Measurements from ENCODE around the gene PRAC2. TPM values are rescaled to one million over a fixed set of nuclear protein-coding genes. Genes with fewer than 3 reads are reported as not detected.

The PRAC2 gene
- total and polyA plus RNA-seq, 2 of the 8 experiments (the other 6 are each of a cell fraction or from before 2014, with no cell fraction given): not detected

DNA sequence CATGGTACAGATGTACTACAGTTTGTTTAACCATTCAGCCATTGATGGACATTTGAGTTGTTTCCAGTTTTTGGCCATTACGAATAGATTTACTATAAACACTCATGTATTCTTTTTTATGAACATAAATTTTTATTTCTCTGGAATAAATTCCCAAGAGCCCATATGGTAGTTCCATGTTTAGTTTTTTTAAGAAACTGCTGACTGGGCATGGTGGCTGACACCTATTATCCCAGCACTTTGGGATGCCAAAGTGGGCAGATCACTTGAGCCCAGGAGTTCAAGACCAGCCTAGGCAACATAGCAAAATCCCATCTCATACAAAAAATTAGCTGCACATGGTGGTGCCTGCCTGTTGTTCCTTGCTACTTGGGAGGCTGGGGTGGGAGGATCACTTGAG, 30.9 kb upstream of the PRAC2 start:
- Histone ChIP-seq H3K79me2 (ENCODE audit: control insufficient read depth in 1 of 2, insufficient read depth in 2 of 2, low read length in 2 of 2) (no peaks in the 10 kb centered on the region), H3K56ac (replicated peaks; ENCODE audit: insufficient read length, low read depth, low read length) (no peak overlapping the region), H3K23ac (ENCODE audit: insufficient read length) (no peak overlapping the region), H4K8ac (ENCODE audit: extremely low read depth, insufficient read depth, low read length) (no peak overlapping the region), H3K18ac (ENCODE audit: extremely low read depth, low read length) (no peak overlapping the region), H4K91ac (replicated peaks; ENCODE audit: insufficient read length, low read length) (no peak overlapping the region), H3K79me1 (ENCODE audit: low read depth, low read length) (no peaks in the 10 kb centered on the region), H3K27me3 (replicated peaks in 1 of 4; ENCODE audit: control insufficient read depth in 3 of 4, extremely low read depth in 1 of 4, insufficient read depth in 3 of 4, low read length in 3 of 4) (no peaks in the 10 kb centered on the region; a peak in 1 of 7 replicates), H3K9me3 (ENCODE audit: insufficient read depth in 2 of 2, low read depth in 1 of 2, low read length in 1 of 2) (no peaks in the 10 kb centered on the region), H3K9ac (replicated peaks in 1 of 4; ENCODE audit: extremely low read depth in 1 of 4, low read depth in 3 of 4, low read length in 3 of 4) (no peak overlapping the region), H3K27ac (ENCODE audit: low read depth, low read length) (no peak overlapping the region), H3K14ac (ENCODE audit: insufficient read length) (no peak overlapping the region), H2BK20ac (ENCODE audit: low read length) (no peak overlapping the region), H4K20me1 (replicated peaks in 1 of 2; ENCODE audit: control insufficient read depth in 1 of 2, insufficient read depth in 2 of 2, low read length in 2 of 2) (no peaks in the 10 kb centered on the region), H3K4me3 (ENCODE audit: extremely low read depth in 1 of 4, insufficient read depth in 2 of 4, low read depth in 3 of 4, low read length in 4 of 4) (no peak overlapping the region), H2AK5ac (ENCODE audit: low read depth, low read length) (no peak overlapping the region), H4K5ac (ENCODE audit: insufficient read length, low read depth, low read length) (no peak overlapping the region), H2BK15ac (ENCODE audit: low read length) (no peak overlapping the region), H3K23me2 (ENCODE audit: low read depth, low read length) (no peaks in the 10 kb centered on the region), H3K36me3 (ENCODE audit: control insufficient read depth in 2 of 4, insufficient read depth in 4 of 4, low read length in 3 of 4) (no peaks in the 10 kb centered on the region), H2AFZ (ENCODE audit: low read length) (no peak overlapping the region), H2BK5ac (ENCODE audit: low read depth, low read length) (no peak overlapping the region), H3K4me2 (ENCODE audit: insufficient read depth in 1 of 2, low read depth in 2 of 2, low read length in 2 of 2) (no peak overlapping the region), H2BK120ac (replicated peaks; ENCODE audit: low read depth, low read length) (no peak overlapping the region), H3K4me1 (replicated peaks in 1 of 4; ENCODE audit: control insufficient read depth in 3 of 4, insufficient read depth in 4 of 4, low read length in 3 of 4) (no peaks in the 10 kb centered on the region), H3K4ac (replicated peaks; ENCODE audit: insufficient read length, low read depth, low read length) (no peak overlapping the region), H2BK12ac (ENCODE audit: low read depth, low read length) (no peak overlapping the region)
- DNase-seq (ENCODE audit: low read depth in 1 of 2, low spot score in 2 of 2) (no peak), FAIRE-seq (no peak)
- CTCF ChIA-PET (ENCODE audit: partially characterized antibody): no interaction called here
- 95% methylated on average over 1 of the region's 1 CpG; no CpG with 5 or more reads in 1 of the 2 experiments for WGBS, 2 experiments (ENCODE audit: extremely low coverage in 1 of 2, insufficient coverage in 1 of 2, insufficient read length in 1 of 2, insufficient replicate concordance in 2 of 2, low coverage in 1 of 2, low lambda C conversion rate in 2 of 2, missing lambda C conversion rate in 1 of 2)
- POLR2A ChIA-PET (ENCODE audit: partially characterized antibody): no interaction called here
- TF ChIP-seq TBP (IDR thresholded peaks at IDR 0.05; ENCODE audit: low read depth, low read length) (no peak), CHD1 (IDR thresholded peaks at IDR 0.05; ENCODE audit: low read depth, low read length) (no peak), TCF12 (IDR thresholded peaks at IDR 0.05; ENCODE audit: low read depth, low read length) (no peak), SIRT6 (IDR thresholded peaks at IDR 0.05; ENCODE audit: low read length) (no peak), SIN3A (conservative IDR thresholded peaks at IDR 0.05 in 1 of 2, IDR thresholded peaks at IDR 0.05 in 1 of 2; ENCODE audit: low read depth in 1 of 2, low read length in 2 of 2) (no peak), BACH1 (IDR thresholded peaks at IDR 0.05; ENCODE audit: low read length) (no peak), SP4 (IDR thresholded peaks at IDR 0.05; ENCODE audit: low read length) (no peak)
- TF ChIP-seq, protein P1, sequence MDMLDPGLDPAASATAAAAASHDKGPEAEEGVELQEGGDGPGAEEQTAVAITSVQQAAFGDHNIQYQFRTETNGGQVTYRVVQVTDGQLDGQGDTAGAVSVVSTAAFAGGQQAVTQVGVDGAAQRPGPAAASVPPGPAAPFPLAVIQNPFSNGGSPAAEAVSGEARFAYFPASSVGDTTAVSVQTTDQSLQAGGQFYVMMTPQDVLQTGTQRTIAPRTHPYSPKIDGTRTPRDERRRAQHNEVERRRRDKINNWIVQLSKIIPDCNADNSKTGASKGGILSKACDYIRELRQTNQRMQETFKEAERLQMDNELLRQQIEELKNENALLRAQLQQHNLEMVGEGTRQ (IDR thresholded peaks at IDR 0.05; ENCODE audit: low read length): no peak

Data from H1 (cell line).